ENCODE data around the gene FAM167B. TPM values are rescaled to one million over a fixed set of nuclear protein-coding genes. Genes with fewer than 3 reads are reported as not detected.

The FAM167B gene
- total RNA-seq, 3 donors from 2014 or later, result 3.4 to 5.5 (median 5.5) TPM

DNA sequence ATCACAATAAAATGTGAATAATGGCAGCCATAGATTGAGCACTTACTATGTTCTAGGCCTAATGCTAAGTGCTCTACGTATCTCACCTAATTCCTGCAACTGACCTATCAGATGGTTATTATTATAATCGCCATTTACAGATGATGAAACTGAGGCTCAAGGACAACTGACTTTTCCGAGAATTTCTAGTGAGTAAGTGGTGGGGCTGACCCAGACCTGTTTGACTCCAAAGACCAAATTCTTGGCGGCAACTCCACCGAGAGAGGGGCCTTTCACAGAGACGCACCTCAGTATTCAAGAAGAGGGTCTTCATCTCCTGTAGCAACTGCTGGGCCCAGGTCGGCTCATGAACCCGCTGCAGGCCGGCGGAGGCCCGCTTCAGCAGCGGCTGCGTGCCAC is 25.4 kb upstream of the FAM167B start:
- ATAC-seq (no peak), DNase-seq (no peak)
- intact Hi-C loops (cut with DNase I, micrococcal nuclease), result no loop called here
- no peaks in the 10 kb centered on the region for H3K9me3 ChIP-seq
- peaks cover 27% of the 10 kb centered on the region for H3K4me1 ChIP-seq (ENCODE audit: low read depth)
- H3K36me3 ChIP-seq (ENCODE audit: low read depth), result no peaks in the 10 kb centered on the region
- H3K4me3 ChIP-seq, result peak overlapping the region; percentile 59
- TF ChIP-seq, protein P1, sequence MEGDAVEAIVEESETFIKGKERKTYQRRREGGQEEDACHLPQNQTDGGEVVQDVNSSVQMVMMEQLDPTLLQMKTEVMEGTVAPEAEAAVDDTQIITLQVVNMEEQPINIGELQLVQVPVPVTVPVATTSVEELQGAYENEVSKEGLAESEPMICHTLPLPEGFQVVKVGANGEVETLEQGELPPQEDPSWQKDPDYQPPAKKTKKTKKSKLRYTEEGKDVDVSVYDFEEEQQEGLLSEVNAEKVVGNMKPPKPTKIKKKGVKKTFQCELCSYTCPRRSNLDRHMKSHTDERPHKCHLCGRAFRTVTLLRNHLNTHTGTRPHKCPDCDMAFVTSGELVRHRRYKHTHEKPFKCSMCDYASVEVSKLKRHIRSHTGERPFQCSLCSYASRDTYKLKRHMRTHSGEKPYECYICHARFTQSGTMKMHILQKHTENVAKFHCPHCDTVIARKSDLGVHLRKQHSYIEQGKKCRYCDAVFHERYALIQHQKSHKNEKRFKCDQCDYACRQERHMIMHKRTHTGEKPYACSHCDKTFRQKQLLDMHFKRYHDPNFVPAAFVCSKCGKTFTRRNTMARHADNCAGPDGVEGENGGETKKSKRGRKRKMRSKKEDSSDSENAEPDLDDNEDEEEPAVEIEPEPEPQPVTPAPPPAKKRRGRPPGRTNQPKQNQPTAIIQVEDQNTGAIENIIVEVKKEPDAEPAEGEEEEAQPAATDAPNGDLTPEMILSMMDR (IDR thresholded peaks at IDR 0.05), result no peak

DNA sequence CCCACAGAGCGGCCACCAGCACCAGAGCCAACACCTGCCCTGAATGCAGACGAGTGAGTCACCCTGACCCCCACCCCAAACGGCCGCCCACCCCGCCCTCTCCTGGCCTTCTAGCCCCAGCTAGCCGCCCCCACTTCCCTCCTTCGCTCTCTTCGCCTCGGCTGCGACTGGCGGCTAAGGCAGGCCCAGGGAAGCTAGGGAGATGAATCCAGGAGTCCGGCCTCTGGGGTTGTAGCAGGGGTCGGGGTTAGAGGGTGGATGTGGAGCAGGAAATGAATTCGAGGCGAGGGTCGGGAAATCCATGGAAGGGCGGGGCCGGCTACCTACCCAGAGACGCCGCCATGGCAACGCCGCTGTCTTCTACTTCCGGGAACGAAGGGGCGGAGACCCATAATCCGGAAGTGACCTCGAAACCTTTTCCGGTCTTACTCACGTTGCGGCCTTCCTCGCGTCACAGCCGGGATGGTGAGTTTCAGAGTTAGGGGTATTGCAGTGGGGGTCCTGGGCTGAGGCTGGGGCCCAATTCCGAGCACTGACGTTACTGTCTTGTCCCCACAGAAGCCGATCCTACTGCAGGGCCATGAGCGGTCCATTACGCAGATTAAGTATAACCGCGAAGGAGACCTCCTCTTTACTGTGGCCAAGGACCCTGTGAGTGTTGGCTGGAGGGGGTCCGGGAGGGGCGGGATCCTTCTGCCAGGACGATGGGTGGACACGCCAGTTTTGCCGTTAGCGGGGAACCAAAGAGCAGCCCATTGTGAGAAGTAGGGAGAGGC is 24.9 kb upstream of the FAM167B start, which contains the start of the genes EIF3I and TMEM234:
Gene EIF3I (plus strand): TSS at position 428 of the 776 bp plus-strand sequence. CDS start 35 bp downstream, at position 463.
Gene TMEM234 (minus strand): TSS at position 374 of the 776 bp plus-strand sequence. CDS start 31 bp downstream, at position 343.
- TF ChIP-seq, protein P1 (IDR thresholded peaks at IDR 0.05), result no peak
- Histone ChIP-seq H3K36me3 (ENCODE audit: low read depth) (peaks cover 3% of the 10 kb centered on the region), H3K9me3 (no peaks in the 10 kb centered on the region), H3K4me1 (ENCODE audit: low read depth) (peaks cover 22% of the 10 kb centered on the region), H3K4me3 (peak within 1 kb of the TSS; percentile 59)
- ATAC-seq, result peak; percentile 97
- intact Hi-C loops (cut with DNase I, micrococcal nuclease), result no loop called here
- peak; percentile 93 to 96 (median 95) for DNase-seq

DNA sequence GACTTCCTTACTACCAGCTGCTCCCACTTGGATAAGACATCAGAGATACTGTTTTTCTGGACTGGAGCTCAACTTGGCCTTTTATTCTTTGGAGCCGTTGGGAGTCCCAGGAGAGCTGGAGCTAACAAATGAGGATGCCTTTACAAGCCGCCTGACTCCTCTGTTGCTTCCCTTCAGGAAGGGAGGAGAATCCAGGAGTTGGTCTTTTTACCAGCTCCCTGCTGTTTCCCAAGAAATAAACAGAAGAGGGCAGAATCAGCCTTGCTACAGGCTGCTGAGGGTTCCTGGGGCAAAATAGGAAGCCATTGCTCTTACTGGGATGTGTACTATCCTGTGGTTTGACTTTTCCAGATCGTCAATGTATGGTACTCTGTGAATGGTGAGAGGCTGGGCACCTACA is 23.3 kb upstream of the FAM167B start:
- Histone ChIP-seq H3K9me3 (no peaks in the 10 kb centered on the region), H3K4me1 (ENCODE audit: low read depth) (peaks cover 22% of the 10 kb centered on the region), H3K4me3 (no peak overlapping the region), H3K36me3 (ENCODE audit: low read depth) (peaks cover 3% of the 10 kb centered on the region)
- TF ChIP-seq, protein P1 (IDR thresholded peaks at IDR 0.05), result no peak
- intact Hi-C loops (cut with DNase I, micrococcal nuclease), result no loop called here
- no peak for ATAC-seq
- no peak for DNase-seq

DNA sequence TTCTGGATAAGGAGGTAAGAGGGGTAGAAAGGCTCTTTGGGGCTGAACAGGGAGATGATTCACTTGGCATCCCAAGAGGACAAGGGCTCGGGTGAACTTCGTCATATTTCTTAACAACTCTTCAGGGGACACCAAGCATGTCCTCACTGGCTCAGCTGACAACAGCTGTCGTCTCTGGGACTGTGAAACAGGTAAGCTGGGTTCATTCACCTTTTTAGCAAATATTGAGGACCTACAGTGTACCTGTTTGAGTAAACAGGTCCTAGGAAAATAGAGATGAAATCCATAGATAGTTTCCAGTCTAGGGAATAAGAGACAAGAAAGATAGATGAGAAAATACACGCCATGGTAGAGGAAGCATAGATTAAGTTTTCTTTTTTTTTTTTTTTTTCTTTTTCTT is 22.7 kb upstream of the FAM167B start:
- Histone ChIP-seq H3K36me3 (ENCODE audit: low read depth) (peaks cover 3% of the 10 kb centered on the region), H3K4me1 (ENCODE audit: low read depth) (peaks cover 22% of the 10 kb centered on the region), H3K9me3 (no peaks in the 10 kb centered on the region), H3K4me3 (no peak overlapping the region)
- ATAC-seq (no peak), DNase-seq (no peak)
- TF ChIP-seq, protein P1 (IDR thresholded peaks at IDR 0.05), result no peak
- intact Hi-C loops (cut with DNase I, micrococcal nuclease), result no loop called here

DNA sequence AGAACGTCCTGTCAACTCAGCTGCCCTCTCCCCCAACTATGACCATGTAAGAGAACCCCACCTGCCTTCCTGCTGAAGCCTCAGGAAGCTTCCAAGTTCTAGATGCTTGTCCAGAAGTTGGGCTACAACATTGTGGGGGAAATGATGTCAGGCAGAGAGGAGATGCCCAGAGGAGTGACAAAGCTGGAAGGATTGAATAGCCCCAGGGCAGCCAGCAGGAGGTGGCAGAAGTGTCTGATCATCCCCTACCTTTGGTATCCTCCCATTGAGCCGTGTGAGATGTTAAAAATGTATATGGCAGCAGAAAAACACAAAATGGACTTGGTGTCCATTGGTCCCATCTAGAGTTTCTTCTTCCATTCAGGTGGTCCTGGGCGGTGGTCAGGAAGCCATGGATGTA is 18.3 kb upstream of the FAM167B start:
- H3K9me3 ChIP-seq, result no peaks in the 10 kb centered on the region
- TF ChIP-seq, protein P1 (IDR thresholded peaks at IDR 0.05), result no peak
- H3K36me3 ChIP-seq (ENCODE audit: low read depth), result peaks cover 13% of the 10 kb centered on the region
- no peak overlapping the region for H3K4me3 ChIP-seq
- no peak for ATAC-seq
- H3K4me1 ChIP-seq (ENCODE audit: low read depth), result peaks cover under 1% of the 10 kb centered on the region
- no peak for DNase-seq
- intact Hi-C loops (cut with DNase I, micrococcal nuclease), result no loop called here

All from mucosa of descending colon (tissue), 3 donors.